ENCODE data around the gene ENTPD1.

- TF ChIP-seq CTCF (IDR thresholded peaks at IDR 0.05): no peak
- no peak for TF ChIP-seq POLR2A (IDR thresholded peaks at IDR 0.05)
Observed at GRCh38 chr10:95835911-95836310, 79.9 kb downstream of the ENTPD1 start.

Measured in adrenal gland (tissue), 5 donors.